Mucosa of gallbladder (tissue), 1 donor: ENCODE measurements around the gene TBX2. TPM values are rescaled to one million over a fixed set of nuclear protein-coding genes. Genes with fewer than 3 reads are reported as not detected.

Source experiments
- DNase-seq: peaks from one replicate; pipeline ENCODE4 v3.0.0-alpha.2; 2020; ENCODE audit warnings: low spot score
- total RNA-seq: library from RNA; stranded (reverse); gene quantifications from one replicate; pipeline ENCODE4 v1.2.1, GENCODE V29; 2021
- donor health status: DM: no; HTN: no; CAD: no.

Gene TBX2
- total RNA-seq, 1 donor from 2014 or later = 33.9 TPM

GRCh38 chr17:61402073-61402541 lies 2.5 kb downstream of the TBX2 start:
- no peak for DNase-seq

- no peak for DNase-seq
Observed at GRCh38 chr17:61402978-61403800, 3.5 kb downstream of the TBX2 start.

GRCh38 chr17:61403801-61404662 lies 4.4 kb downstream of the TBX2 start:
- no peak for DNase-seq

- DNase-seq = no peak
Observed at GRCh38 chr17:61404663-61404912, 4.9 kb downstream of the TBX2 start.

- DNase-seq = no peak
Observed at GRCh38 chr17:61404913-61405685, 5.5 kb downstream of the TBX2 start.

- DNase-seq = no peak
Observed at GRCh38 chr17:61405686-61406536, 6.3 kb downstream of the TBX2 start.

- DNase-seq = no peak
Observed at GRCh38 chr17:61406537-61406845, 6.8 kb downstream of the TBX2 start.

GRCh38 chr17:61406971-61407911 lies 7.6 kb downstream of the TBX2 start:
- DNase-seq = no peak

- no peak for DNase-seq
Observed at GRCh38 chr17:61408151-61409041, 8.8 kb downstream of the TBX2 start.

- peak; percentile 62 for DNase-seq
Observed at GRCh38 chr17:61409301-61410112, 9.9 kb downstream of the TBX2 start.

GRCh38 chr17:61410141-61411010 lies 10.7 kb downstream of the TBX2 start:
- peak; percentile 77 for DNase-seq

- DNase-seq = no peak
Observed at GRCh38 chr17:61411011-61411260, 11.3 kb downstream of the TBX2 start.

- DNase-seq = peak; percentile 55
Observed at GRCh38 chr17:61411261-61412142, 11.9 kb downstream of the TBX2 start.

GRCh38 chr17:61412143-61412859 lies 12.7 kb downstream of the TBX2 start:
- DNase-seq = peak; percentile 83

- DNase-seq = no peak
Observed at GRCh38 chr17:61412860-61413660, 13.4 kb downstream of the TBX2 start.
